Keratinocyte (primary cell): ENCODE measurements around the gene CTCF. TPM values are rescaled to one million over a fixed set of nuclear protein-coding genes. Genes with fewer than 3 reads are reported as not detected.

ENCODE experiments used
- DNase-seq: peaks from one replicate; pipeline ENCODE4 v3.0.0-alpha.2; 2011; ENCODE audit warnings: low read depth, missing footprints, low spot score
- FAIRE-seq: peaks from 2 replicates; lab custom pipeline; 2011; peaks lifted over from hg19 to GRCh38; lab: Jason Lieb, UNC
- H2AFZ ChIP-seq: 2 replicates; pipeline ENCODE4 v1.6.0; 2012; ENCODE audit warnings: low read length, control low read depth, inconsistent platforms; ENCODE audit not compliant: control insufficient read depth
- H3K27ac ChIP-seq: 2 replicates; pipeline ENCODE4 v1.5.1; 2011; ENCODE audit warnings: low read length; ENCODE audit not compliant: control insufficient read depth, insufficient read depth
- H3K27me3 ChIP-seq: 3 replicates; pipeline ENCODE4 v1.6.0; 2011; ENCODE audit warnings: low read length; ENCODE audit not compliant: control insufficient read depth, insufficient read depth; ENCODE audit errors: extremely low read depth
- H3K36me3 ChIP-seq, 2 experiments: 2 replicates in 1 of 2; 3 replicates in 1 of 2; pipeline ENCODE4 v1.5.1; 2011; ENCODE audit warnings: low read length in 2 of 2, mild to moderate bottlenecking in 1 of 2; ENCODE audit not compliant: control insufficient read depth in 2 of 2, insufficient read depth in 2 of 2; ENCODE audit errors: extremely low read depth in 1 of 2
- H3K4me1 ChIP-seq: 3 replicates; pipeline ENCODE4 v1.5.1; 2011; ENCODE audit warnings: low read length; ENCODE audit not compliant: control insufficient read depth, insufficient read depth; ENCODE audit errors: extremely low read depth
- H3K4me2 ChIP-seq: 3 replicates; pipeline ENCODE4 v1.6.0; 2011; ENCODE audit warnings: low read depth, low read length; ENCODE audit not compliant: control insufficient read depth, insufficient read depth; ENCODE audit errors: extremely low read depth
- H3K4me3 ChIP-seq, 3 experiments: fragments of 200-600 bp in 1 of 3; sonication (generic) in 1 of 3; 2 replicates in 2 of 3; 3 replicates in 1 of 3; pipeline ENCODE4 v1.5.1; 2011 to 2016; ENCODE audit warnings: low read length in 3 of 3, mild to moderate bottlenecking in 3 of 3, control low read depth in 2 of 3, inconsistent platforms in 1 of 3, low read depth in 1 of 3, mixed read lengths in 1 of 3, mixed run types in 1 of 3, moderate library complexity in 1 of 3; ENCODE audit not compliant: control insufficient read depth in 2 of 3, insufficient read depth in 2 of 3; ENCODE audit errors: extremely low read depth in 1 of 3
- H3K79me2 ChIP-seq: 2 replicates; pipeline ENCODE4 v1.6.0; 2012; ENCODE audit warnings: low read length; ENCODE audit not compliant: control insufficient read depth, insufficient read depth
- H3K9ac ChIP-seq: 3 replicates; pipeline ENCODE4 v1.6.0; 2011; ENCODE audit warnings: low read length; ENCODE audit not compliant: control insufficient read depth, insufficient read depth; ENCODE audit errors: extremely low read depth
- H3K9me1 ChIP-seq: 3 replicates; pipeline ENCODE4 v1.6.0; 2011; ENCODE audit warnings: low read length; ENCODE audit not compliant: control insufficient read depth, insufficient read depth; ENCODE audit errors: extremely low read depth
- H3K9me3 ChIP-seq: 2 replicates; pipeline ENCODE4 v1.5.1; 2012; ENCODE audit warnings: low read depth, low read length; ENCODE audit not compliant: control insufficient read depth
- H4K20me1 ChIP-seq: 3 replicates; pipeline ENCODE4 v1.6.0; 2011; ENCODE audit warnings: low read length; ENCODE audit not compliant: control insufficient read depth, insufficient read depth; ENCODE audit errors: extremely low read depth
- EZH2 ChIP-seq: IDR thresholded peaks from one replicate; pipeline ENCODE4 v1.6.1; 2012; ENCODE audit warnings: inconsistent platforms, mild to moderate bottlenecking, low read length, moderate library complexity
- dilution Hi-C: fragments of 300-500 bp; cut with MboI; formaldehyde crosslinking; loops from one replicate; pipeline ENCODE4 v1.7.0; 2020; ENCODE audit warnings: low sequenced_read_pairs; ENCODE audit not compliant: extremely low pct_ligation_motif_present
- polyA plus RNA-seq, 5 experiments: library from polyadenylated mRNA; depleted of rRNA in 3 of 5; stranded (reverse) in 3 of 5; stranded (forward) in 1 of 5; unstranded in 1 of 5; fragments of >200 nt; gene quantifications; 1 replicate in 1 of 5; 2 replicates in 3 of 5; 3 replicates in 1 of 5; pipeline versions ENCODE4 v1.2.1 to v1.2.3, GENCODE V29; 2011 to 2012; ENCODE audit warnings: missing spikeins in 2 of 5, low read depth in 1 of 5, low replicate concordance in 1 of 5
- TF ChIP-seq, protein P1 (sequence below), 3 experiments: IDR thresholded peaks in 1 of 3; conservative IDR thresholded peaks in 1 of 3; optimal IDR thresholded peaks in 1 of 3; 2 replicates in 2 of 3; 3 replicates in 1 of 3; pipeline versions ENCODE3 to v1.5.1; 2011; ENCODE audit warnings: low read length in 3 of 3, mild to moderate bottlenecking in 3 of 3, moderate library complexity in 2 of 3, control low read depth in 1 of 3, inconsistent platforms in 1 of 3; ENCODE audit not compliant: insufficient read depth in 2 of 3; ENCODE audit errors: extremely low read depth in 1 of 3

Gene CTCF
- polyA plus RNA-seq, 1 donor (not counting 4 experiments of a cell fraction or from before 2014, with no cell fraction given): 21.4 TPM

DNA sequence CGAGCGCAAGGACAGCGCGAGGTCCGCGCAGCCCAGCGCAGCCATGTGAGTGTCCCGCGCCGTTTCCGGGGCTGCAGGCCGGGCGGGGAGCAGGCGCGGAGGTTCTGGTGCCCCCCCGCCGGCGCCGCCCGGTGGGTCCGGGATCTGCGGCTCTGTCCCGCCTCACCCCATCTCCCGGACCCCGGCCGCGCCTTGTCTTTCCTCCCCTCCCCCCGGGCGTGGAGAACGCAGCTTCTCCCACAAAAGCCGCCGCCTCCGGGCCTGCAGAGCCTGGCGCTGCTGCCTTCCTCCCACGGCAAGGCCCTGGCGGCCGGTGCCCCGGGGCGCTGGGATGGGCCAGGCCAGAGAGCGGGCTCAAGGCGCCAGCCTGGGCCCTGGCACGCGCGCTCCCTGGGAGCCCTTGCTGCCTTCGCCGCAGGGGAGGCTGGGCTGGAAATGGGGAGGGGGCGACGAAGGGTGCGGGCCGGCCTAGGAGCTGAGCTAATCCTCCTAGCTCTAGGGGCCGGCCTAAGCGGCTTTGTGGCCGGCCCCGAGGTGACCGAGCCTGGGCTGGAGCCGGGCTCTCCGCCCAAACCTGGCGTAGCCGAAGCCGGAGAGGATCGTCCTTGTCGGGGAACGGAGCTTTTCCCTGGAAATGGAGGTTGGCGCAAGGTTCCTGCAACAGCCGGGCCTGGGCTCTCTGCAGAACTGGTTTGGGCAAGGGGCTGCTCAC is 33.3 kb upstream of the CTCF start:
- H2AFZ ChIP-seq: peak overlapping the region; percentile 7
- peaks cover 53% of the 10 kb centered on the region for H3K4me1 ChIP-seq
- dilution Hi-C loops: no loop called here
- no peak for FAIRE-seq
- H3K4me3 ChIP-seq: peak overlapping the region; percentile 53 to 61 (median 56)
- peak overlapping the region; percentile 3 for H3K27ac ChIP-seq
- H3K79me2 ChIP-seq: peaks cover 30% of the 10 kb centered on the region
- H4K20me1 ChIP-seq: no peaks in the 10 kb centered on the region
- H3K4me2 ChIP-seq: peak overlapping the region; percentile 85
- no peaks in the 10 kb centered on the region for H3K36me3 ChIP-seq
- no peak for DNase-seq
- H3K27me3 ChIP-seq: no peaks in the 10 kb centered on the region
- H3K9ac ChIP-seq: peak overlapping the region; percentile 62
- no peak for TF ChIP-seq EZH2
- TF ChIP-seq, protein P1, sequence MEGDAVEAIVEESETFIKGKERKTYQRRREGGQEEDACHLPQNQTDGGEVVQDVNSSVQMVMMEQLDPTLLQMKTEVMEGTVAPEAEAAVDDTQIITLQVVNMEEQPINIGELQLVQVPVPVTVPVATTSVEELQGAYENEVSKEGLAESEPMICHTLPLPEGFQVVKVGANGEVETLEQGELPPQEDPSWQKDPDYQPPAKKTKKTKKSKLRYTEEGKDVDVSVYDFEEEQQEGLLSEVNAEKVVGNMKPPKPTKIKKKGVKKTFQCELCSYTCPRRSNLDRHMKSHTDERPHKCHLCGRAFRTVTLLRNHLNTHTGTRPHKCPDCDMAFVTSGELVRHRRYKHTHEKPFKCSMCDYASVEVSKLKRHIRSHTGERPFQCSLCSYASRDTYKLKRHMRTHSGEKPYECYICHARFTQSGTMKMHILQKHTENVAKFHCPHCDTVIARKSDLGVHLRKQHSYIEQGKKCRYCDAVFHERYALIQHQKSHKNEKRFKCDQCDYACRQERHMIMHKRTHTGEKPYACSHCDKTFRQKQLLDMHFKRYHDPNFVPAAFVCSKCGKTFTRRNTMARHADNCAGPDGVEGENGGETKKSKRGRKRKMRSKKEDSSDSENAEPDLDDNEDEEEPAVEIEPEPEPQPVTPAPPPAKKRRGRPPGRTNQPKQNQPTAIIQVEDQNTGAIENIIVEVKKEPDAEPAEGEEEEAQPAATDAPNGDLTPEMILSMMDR (optimal IDR thresholded peaks at IDR 0.05 in 1 of 3, IDR thresholded peaks at IDR 0.05 in 1 of 3, conservative IDR thresholded peaks at IDR 0.05 in 1 of 3; ENCODE audit: extremely low read depth in 1 of 3, insufficient read depth in 2 of 3, low read length in 3 of 3): no peak
- H3K9me1 ChIP-seq: peaks cover 6% of the 10 kb centered on the region
- no peaks in the 10 kb centered on the region for H3K9me3 ChIP-seq

DNA sequence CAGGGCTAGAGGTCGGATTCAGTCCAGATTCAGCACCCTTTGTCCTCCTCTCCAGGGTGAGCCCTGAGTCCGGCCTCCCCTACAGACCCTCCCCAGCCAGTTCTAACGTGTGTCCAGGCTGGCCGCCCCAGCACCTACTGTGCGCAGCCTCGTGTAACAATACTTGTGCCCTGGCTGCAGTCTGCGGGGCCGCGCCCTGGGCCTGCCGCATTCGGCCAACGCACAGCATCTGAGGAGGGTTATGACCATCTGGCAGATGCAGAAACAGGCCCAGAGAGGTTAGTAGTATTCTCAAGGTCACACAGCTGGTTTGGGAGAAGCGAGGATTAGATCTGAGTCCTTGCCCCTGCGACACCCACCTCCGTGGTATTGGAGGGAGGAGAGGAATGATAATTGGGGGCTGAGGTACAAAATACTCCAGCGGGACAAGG is 32.7 kb upstream of the CTCF start:
- no peak for FAIRE-seq
- Histone ChIP-seq H3K4me1 (peaks cover 53% of the 10 kb centered on the region), H2AFZ (peak overlapping the region; percentile 7), H3K4me2 (peak overlapping the region; percentile 85), H3K9ac (peak overlapping the region; percentile 62), H3K4me3 (peak overlapping the region; percentile 53 to 61 (median 56)), H3K36me3 (no peaks in the 10 kb centered on the region), H3K9me1 (peaks cover 6% of the 10 kb centered on the region), H3K27ac (peak overlapping the region; percentile 3), H4K20me1 (no peaks in the 10 kb centered on the region), H3K79me2 (peaks cover 30% of the 10 kb centered on the region), H3K9me3 (no peaks in the 10 kb centered on the region), H3K27me3 (no peaks in the 10 kb centered on the region)
- no peak for TF ChIP-seq EZH2
- TF ChIP-seq, protein P1 (optimal IDR thresholded peaks at IDR 0.05 in 1 of 3, IDR thresholded peaks at IDR 0.05 in 1 of 3, conservative IDR thresholded peaks at IDR 0.05 in 1 of 3; ENCODE audit: extremely low read depth in 1 of 3, insufficient read depth in 2 of 3, low read length in 3 of 3): no peak
- dilution Hi-C loops: no loop called here
- DNase-seq: no peak
